ENCODE data around the gene QSOX2.
A peak's percentile ranks its signal among the peaks of the same experiment; 100 is the strongest.

QSOX2 gene

GRCh38 chr9:136179101-136179616 is 66.5 kb downstream of the QSOX2 start:
- peaks cover 6% of the 10 kb centered on the region; the same call in 1 of the 2 replicates for H3K4me1 ChIP-seq (ENCODE audit: control insufficient read depth, insufficient read depth, low read length)
- peak overlapping the region; percentile 14 for H3K27ac ChIP-seq (ENCODE audit: low read depth, low read length)
- H3K4me3 ChIP-seq (ENCODE audit: low read depth, low read length), result no peak overlapping the region
- no peaks in the 10 kb centered on the region for H3K9me3 ChIP-seq (ENCODE audit: control insufficient read depth, insufficient read depth, low read length)
- no peaks in the 10 kb centered on the region for H3K36me3 ChIP-seq (ENCODE audit: control insufficient read depth, insufficient read depth, low read length)
- no peaks in the 10 kb centered on the region; the same call in 1 of the 2 replicates for H3K27me3 ChIP-seq (ENCODE audit: control insufficient read depth, insufficient read depth, low read length)
- H3K9ac ChIP-seq (ENCODE audit: low read depth, low read length), result no peak overlapping the region

- H3K4me1 ChIP-seq (ENCODE audit: control insufficient read depth, insufficient read depth, low read length), result peaks cover 6% of the 10 kb centered on the region; the same call in 1 of the 2 replicates
- no peaks in the 10 kb centered on the region for H3K9me3 ChIP-seq (ENCODE audit: control insufficient read depth, insufficient read depth, low read length)
- H3K9ac ChIP-seq (ENCODE audit: low read depth, low read length), result no peak overlapping the region
- H3K36me3 ChIP-seq (ENCODE audit: control insufficient read depth, insufficient read depth, low read length), result no peaks in the 10 kb centered on the region
- no peak overlapping the region for H3K4me3 ChIP-seq (ENCODE audit: low read depth, low read length)
- H3K27ac ChIP-seq (ENCODE audit: low read depth, low read length), result peak overlapping the region; percentile 14
- H3K27me3 ChIP-seq (ENCODE audit: control insufficient read depth, insufficient read depth, low read length), result no peaks in the 10 kb centered on the region; the same call in 1 of the 2 replicates
These were observed 66.9 kb downstream of the QSOX2 start for GRCh38 chr9:136178773-136179075.

GRCh38 chr9:136178061-136178772 is 67.4 kb downstream of the QSOX2 start:
- Histone ChIP-seq H3K4me1 (ENCODE audit: control insufficient read depth, insufficient read depth, low read length) (peaks cover 6% of the 10 kb centered on the region; the same call in 1 of the 2 replicates), H3K27ac (ENCODE audit: low read depth, low read length) (no peak overlapping the region), H3K9me3 (ENCODE audit: control insufficient read depth, insufficient read depth, low read length) (no peaks in the 10 kb centered on the region), H3K27me3 (ENCODE audit: control insufficient read depth, insufficient read depth, low read length) (no peaks in the 10 kb centered on the region; the same call in 1 of the 2 replicates), H3K9ac (ENCODE audit: low read depth, low read length) (no peak overlapping the region), H3K36me3 (ENCODE audit: control insufficient read depth, insufficient read depth, low read length) (no peaks in the 10 kb centered on the region), H3K4me3 (ENCODE audit: low read depth, low read length) (no peak overlapping the region)

DNA sequence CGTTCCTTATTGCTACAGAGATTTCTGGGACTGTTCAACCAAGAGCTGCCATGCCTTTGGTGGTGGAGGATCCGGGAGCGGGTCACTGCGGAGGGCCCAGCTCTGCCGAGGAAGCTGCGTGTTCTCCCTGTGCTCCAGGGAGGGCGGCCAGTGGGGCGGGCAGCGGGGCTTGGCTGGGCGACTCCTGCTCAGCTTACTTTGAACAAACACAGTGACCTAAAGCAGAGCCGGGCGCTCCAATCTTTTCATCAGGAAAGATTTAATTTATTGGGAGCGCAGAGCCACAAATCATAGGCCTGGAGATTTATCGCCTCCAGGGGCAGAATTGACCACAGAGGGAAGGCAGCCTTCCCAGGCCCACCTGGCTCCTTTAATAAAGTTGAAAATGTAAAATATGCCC is 68.4 kb downstream of the QSOX2 start:
- Histone ChIP-seq H3K9ac (ENCODE audit: low read depth, low read length) (no peak overlapping the region), H3K27ac (ENCODE audit: low read depth, low read length) (no peak overlapping the region), H3K9me3 (ENCODE audit: control insufficient read depth, insufficient read depth, low read length) (no peaks in the 10 kb centered on the region), H3K4me1 (ENCODE audit: control insufficient read depth, insufficient read depth, low read length) (peaks cover 11% of the 10 kb centered on the region), H3K4me3 (ENCODE audit: low read depth, low read length) (no peak overlapping the region), H3K36me3 (ENCODE audit: control insufficient read depth, insufficient read depth, low read length) (no peaks in the 10 kb centered on the region), H3K27me3 (ENCODE audit: control insufficient read depth, insufficient read depth, low read length) (no peaks in the 10 kb centered on the region; the same call in 1 of the 2 replicates)

GRCh38 chr9:136175616-136176197 is 69.9 kb downstream of the QSOX2 start:
- Histone ChIP-seq H3K9me3 (ENCODE audit: control insufficient read depth, insufficient read depth, low read length) (no peaks in the 10 kb centered on the region), H3K27me3 (ENCODE audit: control insufficient read depth, insufficient read depth, low read length) (no peaks in the 10 kb centered on the region; the same call in 1 of the 2 replicates), H3K4me3 (ENCODE audit: low read depth, low read length) (no peak overlapping the region), H3K9ac (ENCODE audit: low read depth, low read length) (no peak overlapping the region), H3K27ac (ENCODE audit: low read depth, low read length) (no peak overlapping the region), H3K36me3 (ENCODE audit: control insufficient read depth, insufficient read depth, low read length) (no peaks in the 10 kb centered on the region), H3K4me1 (ENCODE audit: control insufficient read depth, insufficient read depth, low read length) (peaks cover 26% of the 10 kb centered on the region)

DNA sequence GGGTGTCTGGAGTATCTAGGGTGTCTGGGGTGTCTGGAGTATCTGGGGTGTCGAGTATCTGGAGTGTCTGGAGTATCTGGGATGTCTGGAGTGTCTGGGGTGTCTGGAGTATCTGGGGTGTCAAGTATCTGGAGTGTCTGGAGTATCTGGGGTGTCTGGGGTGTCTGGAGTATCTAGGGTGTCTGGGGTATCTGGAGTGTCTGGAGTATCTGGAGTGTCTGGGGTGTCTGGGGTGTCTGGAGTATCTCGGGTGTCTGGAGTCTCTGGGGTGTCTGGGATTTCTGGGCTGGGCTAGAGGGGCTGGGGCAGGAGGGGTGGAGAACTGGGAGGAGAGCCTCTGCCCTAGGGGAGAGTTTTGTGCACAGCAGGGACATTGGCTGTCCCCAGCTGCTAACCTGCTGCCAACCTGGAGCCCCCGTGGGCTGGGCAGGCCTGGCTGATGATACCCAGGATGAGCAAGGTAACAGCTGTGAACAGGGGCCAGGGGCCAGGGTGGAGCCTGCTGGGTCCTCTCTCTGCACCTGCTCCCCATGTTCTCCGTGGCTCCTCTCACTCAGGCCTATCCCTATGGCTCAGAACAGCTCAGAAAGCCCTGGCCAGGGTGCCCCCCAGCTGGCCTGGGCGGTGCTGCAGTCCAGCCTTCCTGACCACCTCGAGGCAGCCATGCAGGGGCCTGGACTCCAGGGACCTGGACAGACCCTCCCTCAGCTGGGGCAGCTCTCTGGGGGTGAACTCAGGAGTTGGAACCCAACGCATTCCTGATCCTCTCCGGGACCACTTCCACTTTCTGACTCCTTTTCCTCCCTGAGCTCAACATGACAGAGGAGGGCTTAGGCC is 70.6 kb downstream of the QSOX2 start:
- H3K27me3 ChIP-seq (ENCODE audit: control insufficient read depth, insufficient read depth, low read length), result no peaks in the 10 kb centered on the region

GRCh38 chr9:136173648-136174290 is 71.8 kb downstream of the QSOX2 start:
- Histone ChIP-seq H3K9me3 (ENCODE audit: control insufficient read depth, insufficient read depth, low read length) (no peaks in the 10 kb centered on the region), H3K4me1 (ENCODE audit: control insufficient read depth, insufficient read depth, low read length) (peaks cover 22% of the 10 kb centered on the region), H3K27ac (ENCODE audit: low read depth, low read length) (no peak overlapping the region), H3K36me3 (ENCODE audit: control insufficient read depth, insufficient read depth, low read length) (no peaks in the 10 kb centered on the region), H3K9ac (ENCODE audit: low read depth, low read length) (no peak overlapping the region; the same call in 1 of the 2 replicates), H3K4me3 (ENCODE audit: low read depth, low read length) (no peak overlapping the region), H3K27me3 (ENCODE audit: control insufficient read depth, insufficient read depth, low read length) (no peaks in the 10 kb centered on the region)

More for the DNA sequence above, 70.6 kb downstream of the QSOX2 start:
- Histone ChIP-seq H3K4me1 (ENCODE audit: control insufficient read depth, insufficient read depth, low read length) (peaks cover 27% of the 10 kb centered on the region), H3K36me3 (ENCODE audit: control insufficient read depth, insufficient read depth, low read length) (no peaks in the 10 kb centered on the region), H3K4me3 (ENCODE audit: low read depth, low read length) (no peak overlapping the region), H3K9ac (ENCODE audit: low read depth, low read length) (no peak overlapping the region), H3K27ac (ENCODE audit: low read depth, low read length) (no peak overlapping the region), H3K9me3 (ENCODE audit: control insufficient read depth, insufficient read depth, low read length) (no peaks in the 10 kb centered on the region)

- peaks cover 21% of the 10 kb centered on the region for H3K4me1 ChIP-seq (ENCODE audit: control insufficient read depth, insufficient read depth, low read length)
- no peaks in the 10 kb centered on the region for H3K9me3 ChIP-seq (ENCODE audit: control insufficient read depth, insufficient read depth, low read length)
- no peak overlapping the region for H3K4me3 ChIP-seq (ENCODE audit: low read depth, low read length)
- no peak overlapping the region for H3K27ac ChIP-seq (ENCODE audit: low read depth, low read length)
- H3K36me3 ChIP-seq (ENCODE audit: control insufficient read depth, insufficient read depth, low read length), result no peaks in the 10 kb centered on the region
- H3K9ac ChIP-seq (ENCODE audit: low read depth, low read length), result no peak overlapping the region
- H3K27me3 ChIP-seq (ENCODE audit: control insufficient read depth, insufficient read depth, low read length), result no peaks in the 10 kb centered on the region
These were observed 73.1 kb downstream of the QSOX2 start for GRCh38 chr9:136172412-136173079.

GRCh38 chr9:136171801-136172411 is 73.7 kb downstream of the QSOX2 start:
- peak overlapping the region; percentile 88 for H3K27ac ChIP-seq (ENCODE audit: low read depth, low read length)
- no peaks in the 10 kb centered on the region for H3K27me3 ChIP-seq (ENCODE audit: control insufficient read depth, insufficient read depth, low read length)
- no peak overlapping the region for H3K4me3 ChIP-seq (ENCODE audit: low read depth, low read length)
- H3K4me1 ChIP-seq (ENCODE audit: control insufficient read depth, insufficient read depth, low read length), result peaks cover 21% of the 10 kb centered on the region
- no peak overlapping the region for H3K9ac ChIP-seq (ENCODE audit: low read depth, low read length)
- H3K36me3 ChIP-seq (ENCODE audit: control insufficient read depth, insufficient read depth, low read length), result no peaks in the 10 kb centered on the region
- no peaks in the 10 kb centered on the region for H3K9me3 ChIP-seq (ENCODE audit: control insufficient read depth, insufficient read depth, low read length)
